Fibroblast of lung (primary cell): ENCODE results near the gene IRAK1.

ENCODE experiments used
- CTCF ChIP-seq, 2 donors: IDR thresholded peaks in 1 of 2; conservative IDR thresholded peaks in 1 of 2; 1 replicate in 1 of 2; 2 replicates in 1 of 2; pipeline ENCODE4 v1.5.1; 2011 to 2012; ENCODE audit warnings: low read length in 2 of 2, control low read depth in 1 of 2, inconsistent platforms in 1 of 2, low read depth in 1 of 2, mild to moderate bottlenecking in 1 of 2
- EZH2 ChIP-seq: IDR thresholded peaks from 2 replicates; pipeline ENCODE4 v1.5.1; 2012; ENCODE audit warnings: low read length, control low read depth, mild to moderate bottlenecking; ENCODE audit errors: missing control alignments

DNA sequence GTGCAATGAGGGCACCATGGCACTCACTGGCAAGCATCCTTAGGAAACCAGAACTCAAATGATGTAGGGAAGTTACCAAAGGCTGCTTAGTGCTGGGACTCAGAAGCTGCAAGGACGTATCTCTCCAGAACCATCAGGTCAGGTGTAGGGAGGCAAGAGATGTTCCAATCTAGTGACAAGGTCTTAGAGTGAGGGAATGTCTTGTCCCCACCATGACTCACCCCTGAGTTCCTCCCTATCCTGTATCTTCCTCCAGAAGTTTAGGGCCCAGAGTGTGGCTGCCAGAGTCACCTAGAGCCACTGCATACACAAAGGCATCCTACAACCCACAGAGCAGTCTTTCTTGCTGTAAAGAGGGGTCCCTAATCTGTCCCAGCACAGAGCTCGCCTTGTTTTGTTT lies 14.1 kb upstream of the IRAK1 start:
- TF ChIP-seq CTCF (conservative IDR thresholded peaks at IDR 0.05 in 1 of 2, IDR thresholded peaks at IDR 0.05 in 1 of 2; ENCODE audit: low read depth in 1 of 2, low read length in 2 of 2) (no peak), EZH2 (no peak)
